GM12878 (cell line): ENCODE data around the gene SH3BP1. TPM values are rescaled to one million over a fixed set of nuclear protein-coding genes. Genes with fewer than 3 reads are reported as not detected.

Source experiments
- ATAC-seq: fragments of 200-7000 bp; cut with Tn5 transposase; 3 replicates; pipeline ENCODE4 v1.9.1; 2020; ENCODE audit warnings: mild to moderate bottlenecking, moderate library complexity
- BruUV-seq: library from RNA; stranded (reverse); fragments of 400-500 nt; replicated peaks from 2 replicates; lab custom pipeline; 2021; lab: Mats Ljungman, UMichigan
- CTCF ChIA-PET: fragments of 300-600 bp; sonication (Branson Sonifier 250); formaldehyde crosslinking; extraction: SDS; loops from one replicate; lab custom pipeline; 2021; ENCODE audit warnings: inconsistent platforms; lab: Yijun Ruan, JAX
- POLR2A ChIA-PET: fragments of 350-600 bp; formaldehyde crosslinking; extraction: SDS; loops from one replicate; lab custom pipeline; 2021; ENCODE audit warnings: inconsistent platforms; lab: Charles Lee
- RAD21 ChIA-PET: fragments of 300-600 bp; sonication (Branson Sonifier 250); formaldehyde crosslinking; loops from one replicate; lab custom pipeline; 2023; ENCODE audit warnings: antibody characterized with exemption; ENCODE audit not compliant: unreplicated experiment; lab: Charles Lee
- SMC1A ChIA-PET: fragments of 300-600 bp; sonication (Branson Sonifier 250); formaldehyde crosslinking; loops from one replicate; lab custom pipeline; 2023; ENCODE audit not compliant: unreplicated experiment, uncharacterized antibody; lab: Charles Lee
- DNase-seq: peaks from one replicate; pipeline ENCODE4 v3.0.0-alpha.2; 2011; ENCODE audit warnings: low read depth, low spot score
- FAIRE-seq: peaks from 3 replicates; lab custom pipeline; 2011; peaks lifted over from hg19 to GRCh38; lab: Jason Lieb, UNC
- H2AFZ ChIP-seq: 2 replicates; pipeline ENCODE4 v1.6.0; 2011; ENCODE audit warnings: low read depth, low read length, control low read depth; ENCODE audit not compliant: control insufficient read depth
- H3K27ac ChIP-seq: 2 replicates; pipeline ENCODE4 v1.5.1; 2011; ENCODE audit warnings: control low read depth; ENCODE audit not compliant: control insufficient read depth, insufficient read depth
- H3K27me3 ChIP-seq, 2 experiments: replicated peaks in 1 of 2; 2 replicates each; pipeline versions ENCODE4 v1.6.0 to v1.6.1; 2011; ENCODE audit warnings: low read length in 1 of 2; ENCODE audit not compliant: control insufficient read depth in 2 of 2, insufficient read depth in 2 of 2
- H3K36me3 ChIP-seq, 2 experiments: 2 replicates each; pipeline ENCODE4 v1.5.1; 2011; ENCODE audit warnings: low read length in 1 of 2; ENCODE audit not compliant: control insufficient read depth in 2 of 2, insufficient read depth in 2 of 2
- H3K4me1 ChIP-seq: 2 replicates; pipeline ENCODE4 v1.6.1; 2011; ENCODE audit warnings: mild to moderate bottlenecking, low read length, moderate library complexity, mixed read lengths; ENCODE audit not compliant: control insufficient read depth, insufficient read depth
- H3K4me2 ChIP-seq: 2 replicates; pipeline ENCODE4 v1.6.0; 2011; ENCODE audit warnings: control low read depth; ENCODE audit not compliant: control insufficient read depth, insufficient read depth
- H3K4me3 ChIP-seq: fragments of 200-600 bp; sonication (generic); 2 replicates; pipeline ENCODE4 v1.5.1; 2016
- H3K79me2 ChIP-seq: 2 replicates; pipeline ENCODE4 v1.6.0; 2011; ENCODE audit warnings: low read length; ENCODE audit not compliant: control insufficient read depth, insufficient read depth
- H3K9ac ChIP-seq: 2 replicates; pipeline ENCODE4 v1.8.0; 2011; ENCODE audit warnings: low read length, control low read depth, mixed read lengths; ENCODE audit not compliant: control insufficient read depth, insufficient read depth
- H3K9me3 ChIP-seq: replicated peaks from 3 replicates; pipeline ENCODE4 v1.5.1; 2011; ENCODE audit warnings: mild to moderate bottlenecking, low read length; ENCODE audit not compliant: control insufficient read depth, insufficient read depth
- H4K20me1 ChIP-seq: 2 replicates; pipeline ENCODE4 v1.6.0; 2011; ENCODE audit not compliant: control insufficient read depth, insufficient read depth
- CEBPB ChIP-seq, 2 experiments: fragments of 150-350 bp in 1 of 2; IDR thresholded peaks; 2 replicates each; pipeline ENCODE4 v1.6.1; 2012 to 2014; ENCODE audit warnings: low read depth in 2 of 2, low read length in 2 of 2, borderline replicate concordance in 1 of 2, inconsistent platforms in 1 of 2
- CHD2 ChIP-seq: IDR thresholded peaks from 2 replicates; pipeline ENCODE4 v1.6.1; 2011; ENCODE audit warnings: low read depth, low read length, improper control_type of control experiment, borderline replicate concordance
- JUND ChIP-seq: IDR thresholded peaks from 2 replicates; pipeline ENCODE4 v1.6.1; 2012; ENCODE audit warnings: low read depth, mild to moderate bottlenecking, low read length, improper control_type of control experiment, moderate library complexity
- PAX8 ChIP-seq: fragments of 450-650 bp; IDR thresholded peaks from 2 replicates; pipeline ENCODE4 v1.6.1; 2017; ENCODE audit warnings: mild to moderate bottlenecking, moderate library complexity
- ZBTB33 ChIP-seq: fragments of 450-650 bp; IDR thresholded peaks from 2 replicates; pipeline ENCODE4 v1.6.1; 2017; ENCODE audit warnings: mild to moderate bottlenecking
- WGBS: methylation state at CpG from one replicate; pipeline ENCODE4 v1.1.6; 2016; ENCODE audit warnings: low lambda C conversion rate; ENCODE audit not compliant: insufficient replicate concordance, insufficient coverage; ENCODE audit errors: missing lambda C conversion rate; 5-methylcytosine and 5-hydroxymethylcytosine counted together
- in situ Hi-C: fragments of 300-500 bp; cut with MboI; formaldehyde crosslinking; loops from 9 replicates; pipeline ENCODE4 v1.14.3; 2018; ENCODE audit warnings: mixed read lengths
- intact Hi-C: fragments of 100-400 bp; cut with micrococcal nuclease; formaldehyde crosslinking; loops from one replicate; pipeline ENCODE4 v1.14.2; 2022; ENCODE audit not compliant: unreplicated experiment
- polyA plus RNA-seq, 11 experiments: library from polyadenylated mRNA; depleted of rRNA in 4 of 11; unstranded in 6 of 11; stranded (reverse) in 5 of 11; fragments of >200 nt; fragmentation: Nextera tagmentation in 4 of 11; fragmentation: Illumina TruSeq in 1 of 11; extraction: Ambion mirVana in 4 of 11; extraction: Trizol in 1 of 11; gene quantifications; 1 replicate in 1 of 11; 2 replicates in 10 of 11; pipeline versions ENCODE4 v1.2.1 to v1.2.3, GENCODE V29; 2011 to 2016; ENCODE audit warnings: inconsistent platforms in 2 of 11, missing spikeins in 2 of 11, low read depth in 1 of 11
- total RNA-seq, 4 experiments: library from RNA; depleted of rRNA in 3 of 4; stranded (reverse); fragments of >200 nt in 3 of 4; fragmentation: Illumina TruSeq in 1 of 4; extraction: Trizol in 1 of 4; gene quantifications; 2 replicates each; pipeline versions ENCODE4 v1.2.1 to v1.2.3, GENCODE V29; 2013 to 2021
- TF ChIP-seq, protein P1 (sequence below): fragments of 450-650 bp; conservative IDR thresholded peaks from 2 replicates; pipeline ENCODE4 v1.6.1; 2017; ENCODE audit warnings: mild to moderate bottlenecking, moderate library complexity

Gene SH3BP1
- total and polyA plus RNA-seq, 10 of the 15 experiments (the other 5 are each of a cell fraction or from before 2014, with no cell fraction given): 0.29 to 70.5 (median 22.5) TPM

- no peak for TF ChIP-seq CEBPB (IDR thresholded peaks at IDR 0.05; ENCODE audit: borderline replicate concordance in 1 of 2, low read depth in 2 of 2, low read length in 2 of 2)
- TF ChIP-seq, protein P1, sequence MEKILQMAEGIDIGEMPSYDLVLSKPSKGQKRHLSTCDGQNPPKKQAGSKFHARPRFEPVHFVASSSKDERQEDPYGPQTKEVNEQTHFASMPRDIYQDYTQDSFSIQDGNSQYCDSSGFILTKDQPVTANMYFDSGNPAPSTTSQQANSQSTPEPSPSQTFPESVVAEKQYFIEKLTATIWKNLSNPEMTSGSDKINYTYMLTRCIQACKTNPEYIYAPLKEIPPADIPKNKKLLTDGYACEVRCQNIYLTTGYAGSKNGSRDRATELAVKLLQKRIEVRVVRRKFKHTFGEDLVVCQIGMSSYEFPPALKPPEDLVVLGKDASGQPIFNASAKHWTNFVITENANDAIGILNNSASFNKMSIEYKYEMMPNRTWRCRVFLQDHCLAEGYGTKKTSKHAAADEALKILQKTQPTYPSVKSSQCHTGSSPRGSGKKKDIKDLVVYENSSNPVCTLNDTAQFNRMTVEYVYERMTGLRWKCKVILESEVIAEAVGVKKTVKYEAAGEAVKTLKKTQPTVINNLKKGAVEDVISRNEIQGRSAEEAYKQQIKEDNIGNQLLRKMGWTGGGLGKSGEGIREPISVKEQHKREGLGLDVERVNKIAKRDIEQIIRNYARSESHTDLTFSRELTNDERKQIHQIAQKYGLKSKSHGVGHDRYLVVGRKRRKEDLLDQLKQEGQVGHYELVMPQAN: no peak
Observed at GRCh38 chr22:37630839-37631435, 8.5 kb upstream of the SH3BP1 start (continued).

GRCh38 chr22:37631448-37632173, 7.9 kb upstream of the SH3BP1 start:
- CTCF ChIA-PET: interaction anchor here (1.7 to 15.9 kb wide), 5 partner anchors 12 to 47 kb away, joined by 6 to 396 read pairs (median 95); partner anchors contain the start of genes GGA1, LGALS1 and NOL12
- FAIRE-seq (no peak), DNase-seq (no peak), ATAC-seq (no peak)
- in situ Hi-C loops: no loop called here
- RAD21 ChIA-PET: interaction anchor here (0.5 to 4.0 kb wide), 6 partner anchors 11 to 66 kb away, joined by 3 to 47 read pairs (median 20); partner anchors contain the start of genes GGA1 and PDXP
- no peaks in the 10 kb centered on the region for H3K9me3 ChIP-seq
- H3K27ac ChIP-seq: no peak overlapping the region; the same call in 1 of the 2 replicates
- SMC1A ChIA-PET: interaction anchor here (1.2 to 4.1 kb wide), 4 partner anchors 11 to 44 kb away, joined by 4 to 27 read pairs (median 20); partner anchors contain the start of genes GGA1 and LGALS1
- intact Hi-C loops: loop anchor here (2.0 kb wide), 1 partner anchor 45 kb away; no protein-coding TSS in a partner anchor
- no peaks in the 10 kb centered on the region for H3K27me3 ChIP-seq
- H3K4me3 ChIP-seq: no peak overlapping the region
- H3K79me2 ChIP-seq: no peaks in the 10 kb centered on the region
- H3K9ac ChIP-seq: no peak overlapping the region
- POLR2A ChIA-PET: interaction anchor here (0.9 to 8.2 kb wide), 5 partner anchors 12 to 44 kb away, joined by 4 to 67 read pairs (median 21); partner anchors contain the start of genes GGA1, LGALS1 and PDXP
- 94% methylated on average over 18 of the region's 19 CpGs for WGBS
- TF ChIP-seq CHD2 (no peak), ZBTB33 (no peak), PAX8 (no peak), JUND (no peak)
- no peak overlapping the region for H3K4me2 ChIP-seq
- no peak overlapping the region for H2AFZ ChIP-seq
- peaks cover 3 to 7% of the 10 kb centered on the region in 2 experiments; a peak in 3 of 4 replicates for H3K36me3 ChIP-seq
- H3K4me1 ChIP-seq: peaks cover 62% of the 10 kb centered on the region
- no TSS peak for BruUV-seq
- no peaks in the 10 kb centered on the region for H4K20me1 ChIP-seq
